ENCODE results near the gene CDH10.

DNA sequence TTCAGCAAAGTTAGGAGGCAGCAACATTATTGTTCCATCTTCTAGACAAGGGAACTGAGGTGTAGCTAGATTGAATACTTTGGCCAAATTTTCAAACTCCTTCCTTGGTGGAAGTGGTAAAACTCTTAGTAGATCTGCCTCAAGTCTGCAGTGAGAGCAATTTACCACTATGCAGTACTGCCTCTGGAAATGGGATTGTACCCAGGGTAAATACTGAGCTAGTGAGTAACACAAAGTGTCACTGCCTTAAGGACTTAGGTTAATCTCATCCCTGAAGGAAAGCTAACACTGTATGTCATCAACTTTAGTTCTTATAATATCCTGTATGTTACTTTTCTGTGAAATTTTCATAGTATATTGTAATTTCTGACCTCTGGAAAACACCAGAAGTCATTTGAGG lies 13.9 kb downstream of the CDH10 start:
- TF ChIP-seq, protein P1, sequence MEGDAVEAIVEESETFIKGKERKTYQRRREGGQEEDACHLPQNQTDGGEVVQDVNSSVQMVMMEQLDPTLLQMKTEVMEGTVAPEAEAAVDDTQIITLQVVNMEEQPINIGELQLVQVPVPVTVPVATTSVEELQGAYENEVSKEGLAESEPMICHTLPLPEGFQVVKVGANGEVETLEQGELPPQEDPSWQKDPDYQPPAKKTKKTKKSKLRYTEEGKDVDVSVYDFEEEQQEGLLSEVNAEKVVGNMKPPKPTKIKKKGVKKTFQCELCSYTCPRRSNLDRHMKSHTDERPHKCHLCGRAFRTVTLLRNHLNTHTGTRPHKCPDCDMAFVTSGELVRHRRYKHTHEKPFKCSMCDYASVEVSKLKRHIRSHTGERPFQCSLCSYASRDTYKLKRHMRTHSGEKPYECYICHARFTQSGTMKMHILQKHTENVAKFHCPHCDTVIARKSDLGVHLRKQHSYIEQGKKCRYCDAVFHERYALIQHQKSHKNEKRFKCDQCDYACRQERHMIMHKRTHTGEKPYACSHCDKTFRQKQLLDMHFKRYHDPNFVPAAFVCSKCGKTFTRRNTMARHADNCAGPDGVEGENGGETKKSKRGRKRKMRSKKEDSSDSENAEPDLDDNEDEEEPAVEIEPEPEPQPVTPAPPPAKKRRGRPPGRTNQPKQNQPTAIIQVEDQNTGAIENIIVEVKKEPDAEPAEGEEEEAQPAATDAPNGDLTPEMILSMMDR (conservative IDR thresholded peaks at IDR 0.05), result no peak
- TF ChIP-seq ZFX (IDR thresholded peaks at IDR 0.05), result no peak

Data from C4-2B (cell line).